HG03460 (cell line): ENCODE data around the gene ADCY1.

Experiments used
- ATAC-seq: cut with Tn5 transposase; IDR thresholded peaks from one replicate; pipeline ENCODE4 v1.9.1; 2021; ENCODE audit not compliant: unreplicated experiment

Gene ADCY1

DNA sequence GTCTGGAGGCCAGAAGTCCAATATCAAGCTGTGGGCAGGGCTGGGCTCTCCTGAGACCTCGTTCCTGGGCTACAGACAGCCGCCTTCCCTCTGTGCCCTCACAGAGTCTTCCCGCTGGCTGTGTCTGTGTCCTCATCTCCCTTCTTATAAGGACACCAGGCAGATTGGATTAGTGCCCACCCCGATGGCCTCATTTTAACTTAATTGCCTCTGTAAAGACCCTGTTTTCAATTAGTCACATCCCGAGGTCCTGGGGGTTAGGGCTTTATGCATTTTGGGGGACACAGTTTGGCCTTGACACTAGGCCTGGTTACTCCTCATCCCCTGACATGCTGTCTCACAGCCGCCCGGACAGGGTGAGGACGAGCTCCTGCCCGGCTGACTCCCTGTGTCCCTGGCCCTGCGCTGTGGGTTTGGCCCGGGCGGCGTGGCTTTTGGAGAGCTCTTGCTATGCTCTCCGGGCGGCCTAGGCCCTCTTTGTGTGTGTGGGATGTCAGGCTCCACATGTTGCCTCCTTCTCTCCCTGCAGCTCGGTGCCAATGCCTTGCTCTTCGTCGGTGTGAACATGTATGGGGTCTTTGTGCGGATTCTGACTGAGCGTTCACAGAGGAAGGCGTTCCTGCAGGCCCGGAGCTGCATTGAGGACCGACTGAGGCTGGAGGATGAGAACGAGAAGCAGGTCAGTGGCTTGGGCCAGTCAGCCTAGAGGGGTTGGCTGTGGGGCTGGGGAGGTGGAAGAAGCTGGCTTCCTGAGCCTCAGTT is 18.2 kb downstream of the ADCY1 start:
- ATAC-seq: no peak

DNA sequence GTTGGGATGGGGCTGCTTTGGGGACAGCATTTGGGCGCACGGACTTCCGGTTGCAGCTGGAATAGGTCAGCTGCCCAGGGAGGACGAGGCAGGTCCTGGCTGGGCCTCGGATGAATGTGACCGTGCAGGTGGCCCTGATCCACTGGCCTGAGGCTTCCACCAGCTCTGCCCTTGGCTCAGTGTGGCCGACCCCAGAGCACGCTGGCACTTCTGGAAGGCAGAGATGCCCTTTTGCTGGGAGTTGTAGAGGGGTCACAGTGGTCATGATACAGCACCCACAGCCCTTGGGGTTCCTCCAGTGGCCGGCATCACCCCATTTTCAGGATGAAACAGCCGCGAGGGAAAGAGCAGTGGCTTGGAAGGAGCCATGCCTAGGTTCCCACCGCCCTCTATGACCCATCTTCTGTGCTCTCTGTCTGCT is 19.0 kb downstream of the ADCY1 start:
- ATAC-seq: no peak

DNA sequence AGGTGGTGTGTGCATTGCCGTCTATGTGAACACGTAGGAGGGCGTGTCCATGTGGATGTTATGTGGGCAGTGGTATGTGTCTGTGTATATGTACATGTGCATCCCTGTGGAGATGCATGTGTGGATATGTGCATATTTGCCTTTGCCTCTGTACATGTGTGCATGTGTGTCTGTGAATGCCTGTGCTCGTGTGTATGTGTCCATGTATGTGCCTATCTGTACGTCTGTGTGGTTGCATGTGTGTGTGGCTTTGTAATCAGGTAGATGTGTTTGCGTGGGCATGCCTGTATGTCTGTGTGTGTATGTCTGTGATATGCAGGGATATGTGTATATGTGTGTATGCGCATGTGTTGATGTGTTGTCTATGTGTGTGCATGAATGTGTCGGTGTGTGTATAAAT is 19.7 kb downstream of the ADCY1 start:
- no peak for ATAC-seq

DNA sequence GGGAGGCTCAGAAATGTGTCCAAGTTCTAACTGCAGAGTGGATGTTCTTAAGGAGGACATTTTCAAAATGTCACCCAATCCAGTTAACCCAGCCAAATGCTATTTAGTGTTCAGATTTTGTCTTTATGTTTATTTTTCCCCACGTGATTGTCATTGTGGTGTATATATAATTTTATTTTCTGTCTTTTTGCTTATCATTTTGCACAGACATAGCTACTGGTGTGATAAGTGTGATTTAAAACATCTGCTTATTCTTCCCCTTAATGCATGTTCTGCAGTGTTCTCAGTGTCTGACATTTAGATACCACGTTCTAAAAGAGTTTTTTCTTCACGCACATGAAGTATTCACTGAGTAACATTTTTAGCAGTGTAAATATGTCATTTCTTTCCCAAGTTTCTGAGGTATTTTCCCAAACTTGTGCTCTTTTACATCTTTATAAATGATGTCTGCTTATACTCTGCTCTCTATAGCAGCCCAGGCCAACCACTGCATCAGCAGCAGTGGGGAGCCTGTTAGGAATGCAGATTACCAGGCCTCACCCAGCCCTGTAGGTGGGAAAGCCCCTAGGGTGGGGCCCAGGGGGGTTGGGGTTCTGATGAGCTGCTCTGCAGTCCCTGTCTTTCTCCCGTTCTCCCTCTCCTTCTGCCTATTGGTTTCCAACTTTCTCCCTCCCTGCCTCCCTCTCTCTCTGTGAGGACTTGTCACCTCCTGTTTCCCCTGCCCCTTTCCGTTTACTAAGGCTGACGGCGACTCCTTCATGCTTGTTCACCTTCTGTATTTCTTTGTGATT is 20.8 kb downstream of the ADCY1 start:
- ATAC-seq: no peak

DNA sequence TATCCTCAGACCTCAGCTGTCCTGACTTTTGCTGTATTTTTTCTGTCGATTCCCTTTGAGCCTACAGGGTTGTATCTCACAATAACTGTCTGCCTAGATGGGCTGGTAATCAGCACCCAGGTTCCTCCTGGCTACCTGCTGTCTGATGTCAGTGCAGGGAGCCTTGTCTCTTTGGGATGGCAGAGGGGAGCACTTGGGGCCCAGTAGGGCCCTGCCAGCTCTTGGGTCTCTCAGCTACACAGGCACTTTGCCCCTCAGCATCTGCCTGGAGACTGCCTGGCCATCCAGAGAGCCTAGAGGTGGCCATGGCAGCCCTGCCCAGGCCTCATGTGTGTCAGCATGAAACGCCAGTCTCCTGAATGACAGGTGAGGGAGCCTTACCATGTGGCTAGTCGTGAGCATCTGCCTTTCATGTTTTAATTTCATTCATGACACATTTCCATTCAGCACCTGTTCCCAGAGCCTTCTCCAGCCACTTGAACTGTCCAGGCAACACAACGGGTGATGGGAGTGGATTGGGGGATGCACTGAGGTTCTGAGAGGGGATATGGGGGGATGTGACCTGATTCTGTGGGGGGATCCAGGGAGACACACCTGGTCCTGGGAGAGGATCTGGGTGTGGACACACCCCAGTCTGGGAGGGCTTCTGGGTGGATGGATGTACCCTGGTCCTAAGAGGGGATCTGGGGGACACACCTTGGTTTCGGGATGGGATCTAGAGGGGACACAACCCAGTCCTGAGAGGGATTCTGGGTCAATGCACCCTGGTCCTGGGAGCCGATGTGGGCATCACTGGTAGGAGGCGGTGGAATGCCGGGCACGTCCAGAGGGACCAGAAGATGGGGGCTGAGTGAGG is 21.9 kb downstream of the ADCY1 start:
- ATAC-seq: no peak

DNA sequence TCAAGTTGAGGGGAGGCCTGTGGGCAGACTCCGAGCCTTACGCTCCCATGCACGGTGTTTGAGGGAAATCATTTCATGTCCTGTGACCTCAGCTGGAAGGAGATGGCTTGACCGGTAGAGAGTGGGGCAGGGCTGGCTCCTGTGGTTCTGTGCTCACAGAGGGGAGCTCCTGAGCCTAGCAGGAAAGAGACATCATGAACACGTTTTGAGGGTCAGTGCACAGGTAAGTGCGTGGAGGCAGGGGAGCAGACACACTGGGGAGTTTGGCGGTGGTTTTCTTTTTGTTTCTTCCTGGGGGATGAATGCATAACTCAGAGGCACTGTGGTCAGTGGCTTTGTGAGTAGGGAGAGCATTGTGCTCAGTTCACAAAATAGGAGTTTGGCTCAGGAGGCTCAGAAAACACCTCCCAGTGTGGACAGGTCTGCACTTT is 22.5 kb downstream of the ADCY1 start:
- no peak for ATAC-seq

DNA sequence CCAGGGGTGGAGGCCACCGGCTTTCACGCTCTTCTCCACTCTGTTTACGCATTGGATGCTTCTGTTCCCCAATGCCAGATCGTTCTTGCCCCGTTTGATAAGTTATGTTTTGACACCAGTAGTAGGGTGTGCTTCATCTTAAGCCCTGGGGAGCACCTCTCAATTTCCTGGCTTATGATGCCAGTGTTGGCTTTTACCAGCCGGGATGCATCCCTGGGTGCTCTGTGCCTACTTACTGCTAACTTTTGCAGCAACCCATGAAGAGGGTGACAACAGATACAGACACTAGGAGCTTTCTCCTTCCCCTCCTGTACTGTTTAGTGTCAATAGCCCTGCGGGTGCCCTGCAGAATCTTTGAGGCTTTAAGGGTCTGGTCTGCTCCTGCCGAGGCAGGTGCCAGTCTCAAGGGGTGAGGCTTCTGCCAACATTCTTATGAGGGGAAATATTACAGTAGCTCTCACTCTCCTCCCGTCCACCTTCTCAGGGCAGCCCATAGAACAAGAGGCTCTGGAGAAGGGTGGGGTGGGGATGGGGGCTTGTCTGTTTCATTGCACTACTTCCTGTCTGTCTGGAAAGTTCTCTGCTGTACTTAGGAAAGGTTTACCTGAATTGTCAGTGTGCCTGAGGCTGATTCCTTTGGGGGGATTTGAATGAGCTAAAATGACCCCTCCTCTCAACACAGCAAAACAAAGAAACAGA is 23.3 kb downstream of the ADCY1 start:
- no peak for ATAC-seq

DNA sequence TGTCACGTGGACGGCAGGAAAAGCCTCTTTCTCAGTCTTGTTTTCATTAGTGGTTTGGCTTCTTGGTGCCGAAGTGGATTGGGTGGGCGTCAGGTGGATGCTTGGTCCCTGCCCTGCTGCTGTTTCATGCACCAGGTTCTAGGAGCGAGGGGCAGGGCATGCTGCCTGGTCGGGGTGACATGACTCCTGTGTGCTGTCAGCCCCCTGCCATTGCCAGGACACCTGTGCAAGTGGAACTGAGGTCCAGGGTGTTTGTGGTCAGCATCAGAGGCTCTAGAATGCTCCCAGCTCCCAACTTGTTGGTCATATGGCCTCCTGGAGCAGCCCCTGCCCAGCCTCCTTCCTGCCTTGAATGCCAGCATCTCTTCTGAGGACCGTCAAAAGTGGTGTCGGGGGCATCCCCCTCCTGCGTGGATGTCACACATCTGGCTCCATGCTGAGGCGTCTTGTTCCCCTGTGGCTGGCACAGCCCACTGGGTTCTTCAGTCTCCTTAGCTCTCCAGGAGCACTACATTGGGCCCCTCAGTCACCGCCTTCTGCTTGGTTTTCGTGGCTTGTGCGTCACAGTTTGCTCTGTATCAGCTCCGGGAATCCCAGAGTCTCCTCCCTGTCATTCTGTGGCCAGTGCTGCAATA is 24.8 kb downstream of the ADCY1 start:
- no peak for ATAC-seq

DNA sequence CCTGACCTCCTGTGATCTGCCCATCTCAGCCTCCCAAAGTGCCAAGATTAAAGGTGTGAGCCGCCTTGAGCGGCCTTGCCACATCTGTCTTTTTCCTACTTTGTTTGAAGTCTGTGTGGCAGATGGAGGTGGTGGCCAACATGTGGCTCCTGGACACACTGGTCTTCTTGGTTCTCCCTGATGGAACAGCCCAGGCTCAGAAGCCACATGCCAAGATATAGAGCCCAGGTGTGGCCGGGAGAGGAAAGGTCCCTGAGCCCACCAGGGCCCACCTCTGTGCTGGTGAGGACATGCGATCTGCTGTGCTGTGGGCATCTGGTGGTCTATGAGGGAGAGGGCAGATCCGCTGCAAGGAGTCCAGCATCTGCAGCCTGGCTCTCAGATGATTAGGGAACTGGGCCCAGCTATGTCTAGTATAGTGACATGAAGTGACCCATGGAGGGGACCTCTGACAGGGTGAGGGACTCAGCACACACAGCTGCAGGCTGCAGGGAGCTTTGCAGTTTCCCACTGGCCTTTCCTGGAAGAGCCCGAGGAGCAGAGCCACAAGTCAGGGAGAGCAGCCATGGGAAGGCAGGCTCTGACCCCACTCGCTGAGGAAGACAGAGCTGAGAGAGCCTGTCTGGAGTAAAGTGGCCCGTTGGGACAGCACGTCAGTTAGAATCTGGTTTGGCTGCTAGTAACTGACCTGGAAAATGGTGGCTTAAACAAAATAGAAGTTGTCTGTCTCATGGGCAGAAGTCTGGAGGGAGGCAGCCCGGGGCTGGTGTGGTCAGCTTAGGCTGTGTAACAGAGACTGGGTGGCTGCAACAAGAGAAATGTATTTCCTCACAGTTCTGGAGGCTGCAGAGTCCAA is 25.9 kb downstream of the ADCY1 start:
- no peak for ATAC-seq

DNA sequence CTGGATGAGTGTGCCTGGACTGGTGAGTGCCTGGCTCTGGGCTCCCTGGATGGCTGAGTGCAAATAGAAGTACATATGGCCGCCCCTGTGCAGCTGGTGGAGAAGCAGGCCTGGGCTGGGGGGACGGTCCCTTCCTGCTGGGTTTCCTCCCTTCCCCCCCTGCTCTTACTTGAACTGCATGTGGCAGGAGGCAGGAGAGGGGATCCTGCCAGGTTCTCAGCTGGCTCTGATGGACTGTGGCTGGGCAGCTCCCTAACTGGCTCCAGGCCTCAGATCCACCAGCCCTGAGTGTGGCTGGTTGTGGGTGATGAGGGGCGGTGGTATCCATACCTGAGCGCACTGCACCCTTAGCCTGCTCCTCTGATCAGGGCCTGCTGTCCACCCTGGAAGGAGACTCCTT is 26.9 kb downstream of the ADCY1 start:
- no peak for ATAC-seq

DNA sequence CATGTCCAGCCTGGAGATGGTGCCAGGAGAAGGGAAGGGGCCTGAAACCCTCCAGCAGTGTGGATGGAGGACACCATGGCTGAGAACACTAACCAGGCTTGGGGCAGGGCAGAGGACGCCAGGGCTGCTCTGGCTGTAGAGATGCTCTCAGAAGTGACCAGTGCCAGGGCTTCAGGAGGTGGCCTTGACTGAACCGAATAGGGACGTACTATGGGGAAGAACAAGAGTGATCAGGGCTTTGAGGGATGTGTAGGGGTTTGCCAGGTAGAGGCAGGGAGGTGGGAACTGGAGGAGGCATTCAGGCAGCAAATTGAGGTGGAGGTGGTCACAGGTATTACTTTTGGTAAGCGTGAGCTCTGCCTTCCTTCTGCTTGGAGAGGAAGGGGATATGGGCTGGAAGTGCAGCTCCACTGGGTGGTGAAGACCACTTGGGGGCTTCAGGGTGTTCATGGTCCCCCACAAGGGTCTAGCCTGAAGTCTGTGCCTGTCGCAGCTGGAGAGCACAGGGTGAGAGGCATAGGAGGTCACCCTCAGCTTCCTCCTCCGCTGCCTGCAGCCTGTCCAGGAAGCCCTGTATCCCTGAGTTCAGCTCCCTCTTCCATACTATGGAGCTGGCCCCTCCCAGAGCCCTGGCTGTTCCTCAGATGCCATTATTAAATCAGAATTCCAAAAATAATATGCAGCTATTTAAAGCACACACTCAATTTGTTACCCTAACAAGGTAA is 27.8 kb downstream of the ADCY1 start:
- ATAC-seq: no peak

DNA sequence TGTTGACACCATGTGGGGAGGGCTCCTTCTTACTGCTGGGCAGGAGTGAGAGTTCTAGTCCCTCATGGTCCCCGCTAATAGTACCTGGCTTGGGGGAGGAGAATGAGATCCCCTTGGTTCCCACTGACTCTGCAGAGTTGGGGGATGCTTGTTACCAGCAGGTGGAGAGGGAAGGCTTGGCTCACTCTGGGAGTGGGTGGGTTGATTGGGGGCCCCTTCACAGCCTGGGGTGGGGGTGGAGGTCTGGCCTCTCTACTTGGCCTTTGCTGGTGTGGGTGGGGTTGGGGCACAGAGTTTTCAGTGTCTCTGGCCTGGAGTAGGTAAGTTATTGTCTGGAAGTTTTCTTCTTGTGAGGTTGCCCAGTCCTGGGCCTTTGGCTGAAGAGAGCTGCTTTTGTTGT is 31.9 kb downstream of the ADCY1 start:
- no peak for ATAC-seq

DNA sequence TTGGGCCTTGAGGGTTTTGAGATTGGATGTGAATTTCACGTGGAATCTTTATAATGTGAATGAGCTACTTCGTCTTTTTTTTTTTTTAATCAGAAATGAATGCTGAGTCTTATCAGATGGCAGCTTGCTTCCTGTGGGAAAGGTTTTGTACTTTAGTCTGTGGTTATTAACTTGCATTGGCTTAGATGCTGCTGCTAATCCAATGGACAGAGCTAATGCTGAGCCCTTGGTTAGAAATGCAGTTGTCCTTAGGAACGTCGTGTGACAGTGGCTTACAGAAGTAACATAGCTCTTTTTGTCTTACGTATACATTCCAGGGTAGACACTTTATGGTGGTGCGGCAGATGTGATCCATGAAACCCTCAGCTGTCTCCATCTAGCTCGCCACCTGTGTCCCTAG is 32.8 kb downstream of the ADCY1 start:
- ATAC-seq: no peak

DNA sequence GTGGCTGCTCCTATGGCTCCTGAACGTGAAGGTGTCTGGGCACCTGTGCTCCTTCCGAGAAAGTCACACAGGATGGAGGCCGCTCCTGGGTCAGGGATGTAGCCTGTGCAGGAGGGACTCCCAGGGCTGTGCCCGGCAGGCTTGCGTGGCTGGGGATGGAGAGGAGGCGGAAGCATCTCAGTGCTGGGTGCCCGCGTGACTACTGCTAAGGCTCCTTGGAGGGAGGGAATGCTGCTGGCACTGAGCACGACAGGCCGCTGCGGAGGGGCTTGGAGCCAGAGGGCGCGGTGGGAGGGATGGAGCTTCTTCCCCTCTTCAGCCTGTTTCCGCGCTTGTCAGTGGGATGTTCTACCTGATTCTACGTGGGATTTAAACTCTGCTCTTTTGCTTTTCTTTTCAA is 35.0 kb downstream of the ADCY1 start:
- no peak for ATAC-seq

DNA sequence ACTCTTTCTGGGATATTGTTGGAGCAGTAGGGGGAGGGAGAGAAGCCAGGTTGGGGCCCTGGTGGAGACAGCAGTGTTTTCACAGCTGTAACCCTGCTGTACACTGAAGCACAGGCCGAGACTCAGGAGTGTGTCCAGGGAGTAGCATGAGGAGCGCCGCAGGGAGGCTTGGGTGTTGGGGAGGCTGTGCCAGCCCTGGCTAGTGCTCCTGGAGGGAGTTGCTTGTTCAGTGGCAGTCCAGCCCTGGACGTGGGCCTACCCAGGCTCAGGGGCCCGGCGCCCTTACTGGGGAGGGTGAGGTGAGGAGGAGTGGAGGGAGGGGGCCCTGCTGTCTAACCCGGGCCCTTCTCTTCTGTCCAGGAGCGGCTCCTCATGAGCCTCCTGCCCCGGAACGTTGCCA is 35.9 kb downstream of the ADCY1 start:
- ATAC-seq: no peak

DNA sequence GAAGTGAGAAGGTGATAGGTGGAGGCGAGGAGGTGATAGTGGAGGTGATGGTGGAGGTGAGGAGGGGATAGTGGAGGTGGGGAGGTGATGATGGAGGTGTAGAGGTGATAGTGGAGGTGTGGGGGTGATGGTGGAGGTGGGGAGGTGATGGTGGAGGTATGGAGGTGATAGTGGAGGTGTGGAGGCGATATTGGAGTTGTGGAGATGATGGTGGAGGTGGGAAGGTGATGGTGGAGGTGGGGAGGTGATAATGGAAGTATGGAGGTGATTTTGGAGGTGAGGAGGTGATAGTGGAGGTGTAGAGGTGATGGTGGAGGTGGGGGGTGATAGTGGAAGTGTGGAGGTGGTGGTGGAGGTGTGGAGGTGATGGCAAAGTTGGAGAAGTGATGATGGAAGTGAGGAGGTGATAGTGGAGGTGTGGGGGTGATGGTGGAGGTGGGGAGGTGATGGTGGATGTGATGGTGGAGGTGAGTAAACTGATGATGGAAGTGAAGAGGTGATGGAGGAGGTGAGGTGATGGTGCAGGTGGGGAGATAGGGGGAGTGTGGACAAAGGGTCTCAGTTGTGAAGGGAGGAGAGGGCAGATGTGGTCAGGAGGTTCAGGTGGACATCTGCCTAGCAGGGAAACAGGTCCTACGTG is 36.6 kb downstream of the ADCY1 start:
- ATAC-seq: no peak

DNA sequence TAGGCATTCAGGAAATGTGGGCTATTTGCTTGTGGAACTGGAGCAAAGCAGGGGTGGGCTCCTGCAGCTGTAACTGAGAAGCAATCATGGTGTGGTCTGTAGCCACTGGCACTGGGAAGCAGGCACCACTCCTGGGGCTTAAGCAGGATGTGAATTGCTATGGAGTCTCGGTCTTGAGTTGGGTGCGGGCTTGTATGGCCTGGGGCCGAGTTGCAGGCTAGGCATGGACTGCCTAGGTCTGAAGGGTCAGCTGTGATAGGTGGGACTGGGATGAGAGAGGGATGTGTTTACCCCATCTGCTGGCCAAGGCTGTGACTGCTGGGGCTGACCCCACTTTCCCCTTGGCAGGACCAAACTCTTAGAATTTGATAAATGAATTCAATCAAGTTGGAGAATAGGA is 43.0 kb downstream of the ADCY1 start:
- ATAC-seq: no peak

DNA sequence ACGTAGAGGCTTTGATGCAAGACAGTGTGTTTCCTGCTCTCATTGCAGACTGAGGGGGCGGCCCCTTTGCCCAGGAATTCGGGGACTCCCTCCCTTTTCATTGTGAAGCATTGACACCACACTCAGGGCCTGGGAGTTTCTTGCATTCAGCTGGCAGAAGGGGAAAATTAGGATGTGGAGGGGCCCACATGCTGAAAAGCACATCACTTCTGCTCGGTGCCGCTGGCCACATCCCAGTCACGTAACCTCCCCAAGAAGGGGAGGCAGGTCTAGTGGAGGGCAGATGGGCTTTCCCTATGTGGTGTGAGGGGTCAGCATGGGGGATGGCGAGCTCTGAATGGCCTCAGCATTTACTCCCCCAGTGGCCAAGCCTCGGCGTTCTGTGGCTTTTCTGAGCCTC is 47.9 kb downstream of the ADCY1 start:
- no peak for ATAC-seq
